HG03039 (cell line): Measurements from ENCODE around the gene FLYWCH1.
"Not testable (repeated sequence)": the region's sequence is repeated elsewhere in the genome, so short reads cannot be mapped to it uniquely, and the experiment has no call there.

ENCODE experiments used
- ATAC-seq: cut with Tn5 transposase; IDR thresholded peaks from one replicate; pipeline ENCODE4 v1.9.1; 2021; ENCODE audit warnings: mild to moderate bottlenecking, moderate library complexity; ENCODE audit not compliant: unreplicated experiment

The FLYWCH1 gene

DNA sequence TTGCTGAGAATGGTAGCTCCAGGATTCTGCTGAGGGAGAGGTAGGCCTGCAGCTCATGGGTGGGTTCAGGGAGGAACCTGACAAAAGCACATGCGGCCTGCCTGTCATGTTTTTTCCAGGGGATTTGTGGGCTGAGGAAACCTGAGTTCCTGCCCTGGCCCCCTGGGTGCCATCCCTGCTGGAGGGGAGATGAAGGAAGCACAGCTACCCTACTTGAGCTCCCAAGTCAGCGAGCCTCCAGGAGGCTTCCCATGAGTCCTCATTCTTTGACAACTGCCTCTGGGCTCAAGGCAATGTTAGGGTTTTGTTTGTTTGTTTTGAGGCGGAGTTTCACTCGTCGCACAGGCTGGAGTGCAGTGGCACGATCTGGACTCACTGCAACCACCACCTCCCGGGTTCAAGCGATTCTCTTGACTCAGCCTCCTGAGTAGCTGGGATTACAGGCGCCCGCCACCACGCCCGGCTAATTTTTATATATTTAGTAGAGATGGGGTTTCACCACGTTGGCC is 12.1 kb upstream of the FLYWCH1 start:
- ATAC-seq, result no peak

DNA sequence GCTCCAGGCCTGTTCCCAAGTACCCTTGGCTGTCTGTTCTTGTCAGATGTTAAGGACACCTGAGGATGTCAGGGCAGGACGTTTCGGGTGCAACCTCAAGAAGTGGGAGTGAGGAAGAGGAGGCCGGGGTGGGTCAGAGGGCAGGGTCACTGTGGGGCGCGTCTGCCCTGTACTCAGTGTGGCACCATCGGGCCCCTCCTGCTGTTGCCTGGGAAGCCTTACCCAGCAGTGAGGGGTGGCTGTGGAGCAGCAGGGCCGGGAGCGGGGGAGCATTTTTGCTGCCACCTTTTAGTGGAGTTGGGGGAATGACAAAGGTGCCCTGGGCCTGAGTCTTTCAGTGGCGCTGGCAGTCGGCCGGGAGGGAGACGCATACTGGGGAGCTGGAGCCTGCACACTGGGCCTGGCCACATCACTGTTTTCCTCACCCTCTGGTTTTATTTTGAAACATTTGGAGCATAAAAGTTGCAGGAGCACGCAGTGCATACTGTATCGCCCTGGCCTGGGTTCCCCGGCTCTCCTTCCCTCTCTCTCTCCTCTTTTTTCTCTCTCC is 11.1 kb upstream of the FLYWCH1 start:
- no peak for ATAC-seq

DNA sequence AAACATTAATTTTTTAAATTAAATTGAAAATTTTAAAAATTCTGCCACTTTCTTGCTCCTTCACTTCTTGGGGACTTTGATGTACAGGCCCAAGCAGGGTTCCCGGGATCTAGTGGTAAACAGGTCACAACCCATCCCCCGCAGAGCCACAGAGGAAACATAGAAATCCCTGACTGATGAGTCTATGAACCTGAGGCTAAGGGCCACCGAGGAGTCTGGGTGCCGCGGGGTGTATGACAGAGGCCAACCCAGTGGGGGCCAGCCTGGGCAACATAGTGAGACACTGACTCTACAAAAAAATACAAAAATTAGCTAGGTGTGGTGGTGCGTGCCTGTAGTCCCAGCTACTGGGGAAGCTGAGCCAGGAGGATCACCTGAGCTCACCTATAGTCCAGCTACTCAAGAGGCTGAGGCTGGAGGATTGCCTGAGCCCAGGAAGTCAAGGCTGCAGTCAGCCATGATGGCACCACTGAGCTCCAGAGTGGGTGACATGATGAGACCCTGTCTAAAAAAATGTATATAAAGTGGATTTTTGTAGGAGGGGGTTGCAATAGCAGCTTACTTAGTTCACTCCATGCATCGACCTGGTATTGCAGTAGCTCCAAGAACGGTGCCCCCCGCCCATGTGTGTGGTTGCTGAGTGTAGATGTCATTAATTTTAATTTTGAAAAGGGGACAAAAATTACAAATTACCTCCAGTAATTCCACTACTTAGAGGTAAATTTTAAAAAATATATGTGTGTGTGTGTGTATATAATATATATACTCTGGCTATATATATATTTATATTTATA is 9.2 kb upstream of the FLYWCH1 start:
- no peak for ATAC-seq

DNA sequence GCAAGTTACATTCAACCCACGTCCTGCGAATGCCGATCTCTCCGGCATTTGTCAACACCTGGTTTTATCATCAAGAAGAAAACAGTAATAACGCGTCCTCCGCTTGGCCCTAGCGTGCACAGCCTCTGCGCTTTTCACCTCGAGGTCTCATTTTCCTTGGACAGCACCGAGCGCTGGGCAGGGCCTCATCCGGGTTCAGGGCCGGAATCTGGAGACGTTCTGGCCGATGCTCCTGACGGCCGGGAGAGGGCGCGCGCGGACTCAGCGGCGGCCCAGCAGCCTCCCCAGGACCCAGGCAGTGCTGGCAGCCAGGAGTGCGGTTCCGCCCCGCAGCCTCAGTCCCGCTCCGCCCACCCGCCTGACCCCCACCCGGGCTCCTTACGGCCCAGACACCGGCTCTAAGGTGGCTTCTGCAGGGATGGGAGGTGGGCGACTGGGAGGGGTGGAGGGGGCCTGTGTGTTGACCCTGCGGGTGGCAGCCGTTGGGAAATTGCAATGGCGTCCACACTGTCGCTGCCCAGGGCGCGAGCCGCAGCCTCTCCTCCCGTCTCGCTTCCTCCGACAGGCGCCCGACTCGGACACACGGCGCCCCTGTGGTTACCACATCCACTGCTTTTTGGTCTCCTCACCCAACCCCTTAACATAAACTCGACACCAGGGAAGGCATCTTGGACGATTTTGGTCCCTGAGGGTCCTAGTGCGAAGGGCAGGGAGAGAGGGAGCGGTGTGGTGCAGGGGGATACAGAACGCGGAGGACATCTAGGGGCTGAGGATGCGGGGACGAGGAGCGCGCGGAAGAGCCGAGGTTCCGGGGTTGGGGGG is 7.4 kb upstream of the FLYWCH1 start:
- no peak for ATAC-seq

DNA sequence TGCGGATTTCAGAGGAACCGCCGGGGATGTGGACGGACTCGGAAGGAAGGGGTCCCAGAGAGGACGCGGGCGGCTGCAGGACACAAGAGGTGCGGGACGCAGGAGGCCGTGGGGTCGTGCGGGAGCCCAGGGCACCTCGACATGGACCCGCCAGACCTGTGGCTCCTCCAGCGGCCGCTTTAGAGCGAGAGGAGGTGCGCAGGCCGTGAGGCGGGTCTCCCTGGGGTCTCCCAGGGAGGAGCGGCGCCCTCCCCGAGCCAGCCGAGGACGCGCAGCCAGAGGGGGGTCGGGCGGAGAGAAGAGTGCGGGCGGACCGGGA is 6.8 kb upstream of the FLYWCH1 start:
- ATAC-seq, result peak; percentile 10

DNA sequence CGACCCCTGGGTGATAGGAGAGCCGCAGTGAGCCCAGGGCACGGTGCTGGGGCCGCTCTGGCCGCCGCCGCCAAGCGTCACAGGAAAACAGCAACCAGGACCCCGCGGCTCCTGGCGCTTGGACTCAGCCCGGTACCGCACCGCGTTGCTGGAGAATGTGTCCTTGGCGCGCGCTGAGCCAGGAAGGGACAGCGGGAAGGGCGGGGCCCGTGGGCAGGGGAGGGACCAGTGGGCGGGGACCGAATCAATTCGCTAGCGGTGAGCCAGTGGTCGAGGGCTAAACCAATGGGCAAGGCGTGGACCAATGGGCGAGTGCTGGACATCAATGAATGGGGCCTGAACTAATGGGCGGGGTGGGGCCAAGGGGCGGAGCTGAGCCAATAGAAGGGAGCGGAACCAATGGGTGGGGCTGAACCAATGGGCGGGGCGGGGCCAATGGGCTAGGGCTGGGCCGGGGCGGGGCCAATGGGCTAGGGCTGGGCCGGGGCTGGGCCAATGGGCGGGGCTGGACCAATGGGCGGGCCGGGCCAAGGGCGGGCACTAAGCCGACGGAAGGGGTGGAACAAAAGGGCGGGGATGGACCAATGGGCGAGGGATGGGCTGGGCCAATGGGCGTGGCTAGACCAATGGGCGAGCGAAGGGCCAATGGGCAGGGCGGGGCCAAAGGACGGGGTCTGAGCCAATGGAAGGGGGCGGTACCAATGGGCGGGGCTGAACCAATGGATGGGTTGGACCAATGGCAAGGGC is 6.3 kb upstream of the FLYWCH1 start:
- peak; percentile 68 for ATAC-seq

DNA sequence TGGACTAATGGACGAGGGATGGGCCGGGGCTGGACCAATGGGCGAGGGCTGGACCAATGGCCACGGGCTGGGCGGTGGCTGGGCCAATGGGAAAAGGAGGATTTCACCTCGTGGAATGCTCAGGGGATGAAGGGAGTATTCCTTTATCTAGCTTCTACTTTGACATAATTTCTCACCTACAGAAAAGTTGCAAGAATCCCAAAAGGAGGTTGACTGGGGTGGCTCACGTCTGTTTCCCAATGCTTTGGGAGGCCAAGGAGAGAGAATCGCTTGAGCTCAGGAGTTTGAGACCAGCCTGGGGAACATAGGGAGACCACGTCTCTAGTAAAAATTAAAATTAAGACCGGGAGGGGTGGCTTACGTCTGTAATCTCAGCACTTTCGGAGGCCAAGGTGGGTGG is 5.7 kb upstream of the FLYWCH1 start:
- ATAC-seq, result no peak

DNA sequence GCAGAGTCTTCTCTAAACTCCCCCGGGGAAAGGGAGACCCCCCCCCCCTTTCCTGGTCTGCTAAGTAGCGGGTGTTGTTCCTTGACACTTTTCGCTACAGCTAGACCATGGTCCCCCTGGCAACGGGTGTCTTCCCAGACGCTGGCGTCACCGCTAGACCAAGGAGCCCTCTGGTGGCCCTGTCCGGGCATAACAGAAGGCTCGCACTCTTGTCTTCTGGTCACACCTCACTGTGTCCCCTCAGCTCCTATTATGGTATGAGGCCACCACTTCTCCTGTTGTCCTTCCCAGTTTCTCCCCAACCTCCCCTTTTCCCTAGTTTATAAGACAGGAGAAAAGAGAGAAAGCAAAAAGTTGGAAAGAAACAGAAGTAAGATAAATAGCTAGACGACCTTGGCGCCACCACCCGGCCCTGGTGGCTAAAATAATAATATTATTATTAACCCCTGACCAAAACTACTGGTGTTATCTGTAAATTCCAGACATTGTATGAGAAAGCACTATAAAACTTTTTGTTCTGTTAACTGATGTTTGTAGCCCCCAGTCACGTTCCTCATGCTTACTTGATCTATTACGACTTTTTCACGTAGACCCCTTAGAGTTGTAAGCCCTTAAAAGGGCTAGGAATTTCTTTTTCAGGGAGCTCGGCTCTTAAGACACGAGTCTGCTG is 4.5 kb upstream of the FLYWCH1 start:
- not testable (repeated sequence) for ATAC-seq

DNA sequence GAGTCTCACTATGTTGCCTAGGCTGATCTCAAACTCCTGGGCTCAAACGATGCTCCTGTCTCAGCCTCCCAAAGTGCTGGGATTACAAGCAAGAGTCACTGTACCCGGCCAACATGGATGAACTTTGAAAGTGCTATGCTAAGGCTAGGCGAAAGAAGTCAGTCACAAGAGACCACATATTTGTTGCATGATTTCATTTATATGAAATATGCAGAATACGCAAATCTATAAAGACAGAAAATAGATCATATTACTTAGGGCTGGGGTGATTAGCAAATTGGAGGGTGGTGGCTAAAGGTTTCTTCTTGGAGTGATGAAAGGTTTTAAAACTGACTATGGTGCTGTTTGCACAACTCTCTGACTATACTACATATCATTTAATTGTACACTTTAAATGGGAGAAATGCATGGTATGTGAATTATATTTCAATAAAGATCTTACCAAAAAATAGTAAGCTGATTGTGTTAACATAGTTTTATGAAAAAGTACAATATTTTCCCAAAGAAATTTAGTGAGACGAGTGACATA is 1.2 kb upstream of the FLYWCH1 start:
- no peak for ATAC-seq

DNA sequence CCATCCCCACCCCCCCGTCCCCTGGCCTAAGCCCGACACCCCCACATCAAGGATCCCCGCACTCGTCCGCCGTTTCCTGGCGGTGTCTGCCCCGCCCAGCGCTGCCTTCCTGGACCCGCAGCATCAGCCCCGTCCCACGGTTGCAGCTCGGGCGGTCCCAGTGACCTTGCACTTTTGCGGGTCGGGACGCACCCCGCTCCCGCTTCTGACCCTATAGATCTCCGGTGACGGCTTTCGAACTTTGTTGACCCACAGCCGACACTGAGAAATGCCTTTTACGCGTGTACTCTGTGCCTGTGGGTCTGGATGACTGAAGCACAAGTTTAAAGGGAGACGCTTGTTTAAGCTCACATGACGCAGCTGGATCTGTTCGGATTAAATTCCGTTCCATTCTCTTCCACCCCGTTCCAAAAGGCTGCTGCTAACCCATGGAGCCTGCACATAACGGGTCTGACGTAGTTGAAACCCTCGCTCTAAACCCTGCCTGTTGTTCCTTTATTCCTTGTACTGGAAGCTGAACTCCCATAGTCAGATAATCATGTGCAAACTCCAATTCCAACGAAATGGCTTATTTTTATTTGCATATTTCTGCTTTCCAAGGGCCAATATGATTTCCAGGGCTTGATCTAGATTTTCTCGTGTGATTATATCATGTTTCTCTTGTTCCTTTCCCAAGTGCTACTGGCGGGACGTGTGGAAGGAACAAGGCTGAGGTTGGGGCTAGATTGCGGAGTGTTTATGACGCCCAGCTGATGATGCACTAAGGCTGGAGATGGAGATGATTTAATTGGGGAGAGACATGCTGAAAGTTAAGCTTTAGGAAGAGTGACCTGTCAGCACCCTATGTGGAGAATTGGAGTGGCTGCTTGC is 834 bp downstream of the FLYWCH1 start:
- ATAC-seq, result peak; percentile 14

DNA sequence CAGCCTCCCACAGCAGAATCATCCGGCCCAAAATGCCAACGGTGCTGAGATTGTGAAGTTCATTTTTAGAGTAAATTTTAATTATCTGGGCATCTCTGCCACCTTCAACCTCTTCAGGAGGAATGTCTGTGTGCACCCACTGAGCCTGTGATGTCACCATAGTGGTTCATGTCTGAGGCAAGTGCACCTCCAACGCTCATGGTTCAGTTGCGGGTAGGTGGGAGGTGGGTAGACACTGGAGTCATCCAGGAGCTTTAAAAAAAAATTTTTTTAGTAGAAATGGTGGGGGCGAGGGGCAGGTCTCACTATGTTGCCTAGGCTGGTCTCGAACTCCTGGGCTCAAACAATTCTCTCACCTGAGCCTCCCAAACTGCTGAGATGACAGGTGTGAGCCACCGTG is 1.9 kb downstream of the FLYWCH1 start:
- no peak for ATAC-seq

DNA sequence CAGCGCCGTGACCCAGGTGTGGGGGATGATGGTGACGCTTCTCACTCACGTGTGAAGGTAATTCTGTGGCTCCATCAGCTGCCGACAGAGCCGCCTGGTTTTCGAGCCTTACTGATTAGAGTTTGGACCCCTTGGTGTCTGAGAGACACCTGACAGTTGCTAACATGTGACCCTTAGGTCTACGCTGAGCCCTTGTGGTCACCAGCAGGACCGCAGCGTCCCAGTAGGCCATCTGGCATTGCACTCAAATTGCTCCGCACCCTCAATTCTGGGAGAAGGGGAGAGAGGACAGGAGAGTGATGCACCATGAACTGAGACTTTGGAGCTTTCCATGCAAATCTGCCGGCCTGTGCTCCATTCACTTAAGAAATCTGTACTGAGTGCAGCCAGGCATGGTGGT is 2.5 kb downstream of the FLYWCH1 start:
- no peak for ATAC-seq

DNA sequence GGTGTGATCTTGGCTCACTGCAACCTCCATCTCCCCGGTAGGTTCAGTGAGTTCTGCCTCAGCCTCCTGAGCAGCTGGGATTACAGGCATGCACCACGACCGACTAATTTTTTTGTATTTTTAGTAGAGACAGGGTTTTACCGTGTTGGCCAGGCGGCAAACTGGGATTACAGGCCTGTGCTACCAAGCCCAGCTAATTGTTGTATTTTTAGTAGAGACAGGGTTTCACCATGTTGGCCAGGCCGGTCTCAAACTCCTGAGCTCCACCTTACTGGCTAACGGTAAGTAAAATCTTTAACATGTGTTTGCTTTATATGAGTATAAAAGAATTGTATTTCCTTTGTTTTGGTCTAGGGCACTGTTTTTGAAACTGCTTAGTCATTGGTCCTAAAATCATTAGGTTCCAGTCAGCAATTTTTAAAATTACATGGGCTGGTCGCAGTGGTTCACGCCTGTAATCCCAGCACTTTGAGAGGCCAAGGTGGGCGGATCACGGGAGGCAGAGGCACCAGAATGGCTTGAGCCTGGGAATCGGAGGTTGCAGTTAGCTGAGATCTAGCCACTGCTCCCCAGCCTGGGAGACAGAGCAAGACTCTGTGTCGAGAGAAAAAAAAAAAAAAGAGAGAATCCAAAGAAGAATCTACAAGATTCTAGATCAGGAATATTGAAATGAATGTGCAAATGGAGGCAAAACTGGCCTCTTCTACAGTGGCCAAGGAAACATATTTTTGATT is 3.6 kb downstream of the FLYWCH1 start:
- no peak for ATAC-seq

DNA sequence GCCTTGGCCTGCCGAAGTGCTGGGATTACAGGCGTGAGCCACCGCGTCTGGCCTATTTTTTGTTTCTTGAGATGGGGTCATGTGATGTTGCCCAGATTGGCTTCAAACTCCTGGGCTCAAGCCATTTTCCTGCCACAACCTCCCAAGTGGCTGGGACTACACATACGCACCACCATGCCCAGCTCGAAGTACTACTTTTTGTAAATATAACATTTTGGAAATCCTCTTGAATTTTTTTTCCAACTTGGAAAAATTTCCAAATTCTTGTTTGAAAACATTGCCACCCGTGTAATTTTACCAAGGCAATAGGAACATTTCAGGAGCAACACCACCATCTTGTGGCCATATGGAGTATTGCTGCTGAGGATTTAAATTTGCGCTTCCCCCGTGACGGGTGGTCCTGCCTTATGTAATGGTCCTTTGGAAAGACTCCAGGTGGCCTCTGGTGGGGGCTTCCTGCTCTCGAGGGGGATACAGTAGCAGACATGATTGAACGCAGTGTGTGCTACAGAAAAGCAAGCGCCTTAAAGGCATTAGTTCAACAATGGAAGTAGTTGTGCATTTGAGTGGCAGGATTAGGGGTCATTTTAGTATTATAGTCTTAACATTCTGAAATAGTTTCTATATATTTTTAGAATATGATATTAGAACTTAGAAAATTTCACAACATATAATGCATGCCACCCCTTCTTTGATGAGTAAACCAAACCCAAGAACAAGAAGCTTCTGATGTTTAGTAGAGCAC is 8.0 kb downstream of the FLYWCH1 start:
- ATAC-seq, result no peak

DNA sequence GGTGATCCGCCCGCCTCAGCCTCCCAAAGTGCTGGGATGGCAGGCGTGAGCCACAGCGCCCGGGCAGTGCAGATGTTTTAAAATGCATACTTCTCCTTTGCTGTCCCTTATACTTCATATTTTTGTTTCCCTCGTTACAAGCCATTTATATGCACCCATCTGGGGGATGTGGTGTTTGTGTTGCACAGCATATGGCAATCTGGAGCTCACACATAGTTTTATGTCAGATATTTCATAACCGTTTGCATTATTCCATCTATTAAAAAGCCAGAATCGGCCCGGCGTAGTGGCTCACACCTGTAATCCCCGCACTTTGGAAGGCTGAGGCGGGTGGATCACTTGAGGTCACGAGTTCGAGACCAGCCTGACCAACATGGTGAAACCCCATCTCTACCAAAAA is 11.8 kb downstream of the FLYWCH1 start:
- ATAC-seq, result no peak

DNA sequence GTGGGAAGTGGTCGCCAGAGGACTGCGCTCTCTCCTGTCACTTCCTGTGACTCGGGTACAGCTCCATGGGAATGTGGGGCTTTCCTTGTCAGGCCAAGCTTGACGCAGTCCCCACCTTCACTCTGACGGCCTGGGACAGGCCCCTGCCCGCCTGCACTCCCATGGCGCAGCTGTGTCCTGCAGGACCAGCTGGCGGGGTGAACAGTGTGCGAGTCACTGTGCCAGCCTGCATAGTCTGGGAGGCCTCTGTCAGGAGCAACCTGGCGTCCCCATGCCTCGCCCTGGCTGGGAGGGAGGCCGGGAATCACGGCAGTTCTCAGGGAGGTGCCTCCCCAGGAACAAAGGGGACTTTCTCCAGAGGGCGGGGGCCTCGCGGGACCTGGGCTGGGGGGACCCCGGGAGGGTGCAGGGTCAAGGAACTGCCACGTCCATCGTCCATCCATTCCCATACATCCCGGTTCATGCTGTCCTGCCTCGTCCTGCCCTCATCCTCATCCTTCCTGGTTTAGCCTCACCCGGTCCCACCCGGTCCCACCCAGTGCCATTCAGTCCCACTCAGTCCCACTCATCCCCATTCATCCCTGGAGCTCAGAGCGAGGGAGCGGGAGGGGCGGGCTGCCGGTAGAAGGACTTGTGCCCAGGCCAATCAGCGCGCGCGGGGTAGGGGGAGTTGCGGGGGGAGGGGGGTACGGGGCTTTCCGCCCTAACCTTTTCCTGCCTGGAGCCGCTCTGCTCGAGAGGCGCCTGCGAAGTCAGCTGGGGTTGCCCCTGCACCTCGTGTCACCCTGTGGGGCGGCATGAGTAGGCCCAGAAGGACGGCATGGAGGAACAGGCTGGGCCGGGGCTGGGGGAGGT is 13.4 kb downstream of the FLYWCH1 start:
- ATAC-seq, result no peak

DNA sequence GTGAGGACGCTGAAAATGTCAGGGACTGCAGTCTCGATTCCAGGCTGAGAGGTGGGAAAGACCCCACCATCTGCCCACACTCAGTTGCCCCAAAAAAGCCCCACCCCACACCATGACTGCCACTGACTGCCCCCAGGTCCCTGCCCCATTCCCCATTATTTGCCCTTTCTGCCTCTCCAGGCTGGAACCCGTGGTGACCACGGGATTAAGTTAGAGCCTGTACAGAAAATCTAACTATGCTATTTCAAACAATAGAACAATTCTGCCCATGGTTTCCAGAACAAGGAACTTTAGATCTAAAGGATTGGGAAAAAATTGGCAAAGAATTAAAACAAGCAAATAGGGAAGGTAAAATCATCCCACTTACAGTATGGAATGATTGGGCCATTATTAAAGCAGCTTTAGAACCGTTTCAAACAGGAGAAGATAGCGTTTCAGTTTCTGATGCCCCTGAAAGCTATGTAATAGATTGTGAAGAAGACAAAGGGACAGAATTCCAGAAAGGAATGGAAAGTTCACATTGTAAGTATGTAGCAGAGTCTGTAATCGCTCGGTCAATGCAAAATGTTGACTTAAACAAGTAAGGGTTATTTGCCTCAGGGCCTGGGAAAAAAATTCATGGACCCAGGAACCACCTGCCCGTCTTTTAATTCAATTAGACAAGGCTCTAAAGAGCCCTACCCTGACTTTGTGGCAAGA is 14.4 kb downstream of the FLYWCH1 start:
- ATAC-seq, result no peak
